GM12864 (cell line): Measurements from ENCODE around the gene FBXW7.

Experiments
- DNase-seq: peaks from one replicate; pipeline ENCODE4 v3.0.0-alpha.2; 2011; ENCODE audit warnings: low read depth
- H3K4me3 ChIP-seq: 2 replicates; pipeline ENCODE4 v1.5.1; 2011; ENCODE audit warnings: mild to moderate bottlenecking, low read depth, low read length, control low read depth
- TF ChIP-seq, protein P1 (sequence below): IDR thresholded peaks from 2 replicates; pipeline ENCODE4 v1.5.1; 2011; ENCODE audit warnings: low read depth, mild to moderate bottlenecking, moderate library complexity, low read length, control low read depth, inconsistent platforms; ENCODE audit errors: missing control alignments

Gene FBXW7

GRCh38 chr4:152430507-152430906 is 105.4 kb downstream of the FBXW7 start:
- TF ChIP-seq, protein P1, sequence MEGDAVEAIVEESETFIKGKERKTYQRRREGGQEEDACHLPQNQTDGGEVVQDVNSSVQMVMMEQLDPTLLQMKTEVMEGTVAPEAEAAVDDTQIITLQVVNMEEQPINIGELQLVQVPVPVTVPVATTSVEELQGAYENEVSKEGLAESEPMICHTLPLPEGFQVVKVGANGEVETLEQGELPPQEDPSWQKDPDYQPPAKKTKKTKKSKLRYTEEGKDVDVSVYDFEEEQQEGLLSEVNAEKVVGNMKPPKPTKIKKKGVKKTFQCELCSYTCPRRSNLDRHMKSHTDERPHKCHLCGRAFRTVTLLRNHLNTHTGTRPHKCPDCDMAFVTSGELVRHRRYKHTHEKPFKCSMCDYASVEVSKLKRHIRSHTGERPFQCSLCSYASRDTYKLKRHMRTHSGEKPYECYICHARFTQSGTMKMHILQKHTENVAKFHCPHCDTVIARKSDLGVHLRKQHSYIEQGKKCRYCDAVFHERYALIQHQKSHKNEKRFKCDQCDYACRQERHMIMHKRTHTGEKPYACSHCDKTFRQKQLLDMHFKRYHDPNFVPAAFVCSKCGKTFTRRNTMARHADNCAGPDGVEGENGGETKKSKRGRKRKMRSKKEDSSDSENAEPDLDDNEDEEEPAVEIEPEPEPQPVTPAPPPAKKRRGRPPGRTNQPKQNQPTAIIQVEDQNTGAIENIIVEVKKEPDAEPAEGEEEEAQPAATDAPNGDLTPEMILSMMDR = no peak
- no peak for DNase-seq
- no peak overlapping the region for H3K4me3 ChIP-seq

DNA sequence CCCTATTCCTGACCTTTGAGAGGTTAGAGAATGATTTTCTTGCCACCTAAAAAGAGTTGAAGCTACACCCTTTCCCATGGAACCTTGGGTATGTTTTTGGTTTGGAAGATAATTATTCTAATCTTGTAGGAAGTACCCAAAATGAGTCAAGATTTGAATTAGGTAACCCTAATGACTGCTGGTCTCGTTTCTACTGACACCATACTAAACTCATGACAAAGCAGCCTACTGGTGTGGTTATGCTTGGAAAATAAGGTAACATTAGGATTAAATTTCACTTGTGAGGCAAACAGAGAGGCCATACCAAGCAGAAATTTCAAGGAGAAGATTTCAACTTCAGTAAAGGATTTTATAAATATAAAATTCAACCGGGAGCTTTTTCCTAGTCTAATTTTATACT is 107.9 kb downstream of the FBXW7 start:
- no peak for DNase-seq

DNA sequence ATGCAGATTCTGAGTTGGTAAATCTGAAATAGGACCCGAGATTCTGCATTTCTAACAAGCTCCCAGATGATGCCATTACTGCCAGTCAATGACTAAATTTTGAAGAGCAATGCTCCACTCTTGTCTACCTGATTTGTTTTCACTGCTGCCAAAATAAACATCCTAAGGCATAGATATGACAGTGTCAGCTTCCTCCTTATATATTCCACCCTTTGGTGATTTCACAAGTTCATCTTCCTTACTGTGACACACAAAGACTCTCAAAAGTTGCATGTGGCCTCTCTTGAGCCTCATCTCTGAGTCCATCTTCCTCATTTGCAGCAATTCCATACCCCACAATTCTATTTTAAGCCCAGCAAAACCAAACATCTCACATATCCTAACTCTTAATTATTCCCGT is 110.9 kb downstream of the FBXW7 start:
- DNase-seq = no peak
- no peak overlapping the region for H3K4me3 ChIP-seq
- TF ChIP-seq, protein P1 = no peak

More for the DNA sequence above, 107.9 kb downstream of the FBXW7 start:
- TF ChIP-seq, protein P1 = no peak
- no peak overlapping the region for H3K4me3 ChIP-seq

GRCh38 chr4:152424396-152424795 is 111.5 kb downstream of the FBXW7 start:
- TF ChIP-seq, protein P1 = no peak
- DNase-seq = no peak
- H3K4me3 ChIP-seq = no peak overlapping the region

DNA sequence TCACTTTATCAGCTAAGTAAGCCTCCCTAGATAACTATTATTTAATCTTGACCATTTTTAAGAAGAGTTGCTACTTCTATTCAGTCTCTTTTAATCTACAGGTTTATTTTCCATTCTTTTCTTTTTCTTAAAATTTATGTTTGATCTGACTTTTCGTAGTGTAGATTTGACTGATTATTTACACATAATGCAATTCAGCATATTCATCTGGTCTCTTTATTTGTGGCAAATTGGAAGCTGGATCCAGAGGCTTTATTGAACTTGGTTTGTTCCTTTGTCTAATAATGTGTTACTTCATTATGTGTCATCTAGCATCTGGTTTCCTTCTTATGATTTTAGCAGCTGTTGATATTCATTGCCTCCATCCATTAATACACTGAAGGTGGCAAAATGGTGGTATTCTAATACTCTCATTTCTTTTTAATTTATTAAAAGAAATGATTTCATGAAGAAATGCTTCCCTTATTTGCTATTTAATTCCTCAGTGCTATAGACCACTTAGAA is 113.0 kb downstream of the FBXW7 start:
- no peak for DNase-seq
- TF ChIP-seq, protein P1 = no peak
- no peak overlapping the region for H3K4me3 ChIP-seq

DNA sequence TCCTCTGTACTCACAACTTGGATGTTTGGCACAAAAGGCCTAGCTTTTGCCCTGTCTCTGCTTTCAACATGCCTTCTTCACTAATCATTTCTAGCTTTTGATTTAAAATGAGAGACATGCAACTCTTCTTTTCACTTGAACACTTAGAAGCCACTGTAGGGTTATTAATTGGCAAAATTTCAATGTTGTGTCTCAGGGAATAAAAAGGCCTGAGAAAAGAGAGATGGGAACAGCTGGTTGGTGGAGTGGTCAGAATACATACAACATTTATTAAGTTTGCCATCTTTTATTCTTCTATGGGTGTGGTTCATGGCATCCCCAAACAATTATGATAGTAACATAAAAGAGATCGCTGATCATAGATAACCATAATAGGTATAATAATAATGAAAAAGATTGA is 114.3 kb downstream of the FBXW7 start:
- no peak overlapping the region for H3K4me3 ChIP-seq
- no peak for DNase-seq
- TF ChIP-seq, protein P1 = no peak

DNA sequence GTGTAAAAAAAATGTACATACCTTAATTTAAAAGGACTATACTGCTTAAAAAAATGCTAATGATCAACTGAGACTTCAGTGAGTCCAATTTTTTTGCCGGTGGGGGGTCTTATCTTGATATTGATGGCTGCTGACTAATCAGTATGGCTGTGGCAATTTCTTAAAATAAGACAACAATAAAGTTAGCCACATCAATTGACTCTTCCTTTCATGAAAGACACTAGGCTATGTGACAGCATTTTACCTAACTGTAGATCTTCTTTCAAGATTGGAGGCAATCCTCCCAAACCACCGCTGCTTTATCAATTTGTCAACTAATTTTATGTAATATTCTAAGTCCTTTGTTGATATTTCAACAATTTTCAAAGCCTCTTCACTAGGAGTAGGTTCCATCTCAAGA is 116.1 kb downstream of the FBXW7 start:
- TF ChIP-seq, protein P1 = no peak
- H3K4me3 ChIP-seq = no peak overlapping the region
- no peak for DNase-seq
